CD4-positive, alpha-beta T cell treated with Interferon gamma for 1 hour (primary cell): ENCODE results near the gene SPRING1.

Source experiments
- DNase-seq: peaks from one replicate; pipeline ENCODE4 v3.0.0-alpha.2; 2020

SPRING1 gene

DNA sequence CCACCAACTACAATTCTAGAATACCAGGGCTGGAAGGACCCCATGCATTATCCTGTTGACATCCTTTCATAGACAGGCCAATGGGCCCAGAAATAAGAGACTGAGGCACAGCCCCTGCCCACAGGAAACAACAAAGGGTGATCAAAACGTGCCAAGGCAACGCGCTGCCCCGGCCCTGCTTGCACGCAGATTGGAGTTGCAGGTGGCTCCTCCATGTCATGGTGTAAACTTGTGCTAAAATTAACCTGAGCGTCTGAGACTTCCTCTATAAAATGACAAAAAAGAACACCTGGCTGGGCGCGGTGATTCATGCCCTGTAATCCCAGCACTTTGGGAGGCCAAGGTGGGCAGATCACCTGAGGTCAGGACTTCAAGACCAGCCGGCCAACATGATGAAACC is 30.1 kb downstream of the SPRING1 start:
- DNase-seq, result no peak

DNA sequence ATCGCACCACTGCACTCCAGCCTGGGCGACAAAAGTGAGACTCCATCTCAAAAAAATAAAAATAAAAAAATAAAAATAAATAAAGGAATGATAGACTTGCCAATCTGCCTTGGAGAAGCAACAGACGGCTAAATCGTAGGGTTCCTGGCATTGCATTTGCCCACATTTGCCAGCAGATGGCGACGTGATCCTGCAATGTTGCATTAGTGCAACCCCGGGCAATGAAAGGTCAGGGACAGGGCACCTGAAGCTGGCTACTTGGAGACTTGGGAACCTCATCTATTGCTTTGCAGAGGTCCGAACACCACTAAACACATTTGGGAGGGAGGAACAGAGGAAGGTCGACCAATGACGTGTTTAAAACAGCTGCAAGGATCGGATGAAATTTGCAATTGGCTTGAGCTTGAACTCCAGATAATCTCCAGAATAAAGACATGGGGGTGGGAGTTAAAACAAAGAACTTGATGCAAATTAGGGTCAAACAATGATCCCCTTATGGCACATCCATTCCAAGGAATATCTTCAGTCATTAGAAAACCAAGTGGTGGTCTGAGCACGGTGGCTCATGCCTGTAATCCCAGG is 34.6 kb downstream of the SPRING1 start:
- DNase-seq, result peak; percentile 55

DNA sequence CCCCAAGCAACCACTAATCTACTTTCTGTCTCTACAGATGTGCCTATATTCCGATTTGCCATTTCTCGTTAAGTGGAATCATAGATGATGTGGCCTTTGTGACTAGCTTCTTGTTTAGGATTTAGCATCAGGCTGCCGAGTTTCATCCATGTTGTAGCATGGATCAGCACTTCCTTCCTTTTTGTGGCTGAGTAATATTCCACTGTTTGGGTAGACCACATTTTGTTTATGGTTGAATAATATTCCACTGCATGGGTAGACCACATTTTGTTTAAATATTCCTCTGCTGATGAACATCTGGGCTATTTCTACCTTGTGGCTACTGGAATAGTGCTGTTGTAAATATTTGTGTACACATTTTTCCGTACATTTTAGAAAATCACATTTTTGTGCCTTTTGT is 36.4 kb downstream of the SPRING1 start:
- no peak for DNase-seq

DNA sequence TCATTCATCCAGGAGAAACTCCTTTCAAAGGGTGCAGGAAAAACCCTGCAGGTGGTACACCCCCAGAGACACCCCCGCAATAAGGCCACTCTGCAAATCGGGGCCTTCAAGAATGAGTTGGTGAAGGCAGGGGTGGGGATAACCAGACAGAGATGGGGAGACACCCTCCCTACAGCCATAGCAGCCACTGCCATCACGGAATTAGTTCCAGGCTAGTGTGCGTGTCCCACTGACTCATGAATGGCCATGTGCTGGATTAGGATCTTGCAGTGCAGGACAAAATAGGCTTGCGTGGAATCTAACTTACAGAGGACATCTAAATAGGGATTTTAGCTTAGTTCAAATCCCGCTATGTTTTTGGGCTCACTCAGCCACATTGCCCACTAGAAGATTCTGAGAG is 37.8 kb downstream of the SPRING1 start:
- no peak for DNase-seq

DNA sequence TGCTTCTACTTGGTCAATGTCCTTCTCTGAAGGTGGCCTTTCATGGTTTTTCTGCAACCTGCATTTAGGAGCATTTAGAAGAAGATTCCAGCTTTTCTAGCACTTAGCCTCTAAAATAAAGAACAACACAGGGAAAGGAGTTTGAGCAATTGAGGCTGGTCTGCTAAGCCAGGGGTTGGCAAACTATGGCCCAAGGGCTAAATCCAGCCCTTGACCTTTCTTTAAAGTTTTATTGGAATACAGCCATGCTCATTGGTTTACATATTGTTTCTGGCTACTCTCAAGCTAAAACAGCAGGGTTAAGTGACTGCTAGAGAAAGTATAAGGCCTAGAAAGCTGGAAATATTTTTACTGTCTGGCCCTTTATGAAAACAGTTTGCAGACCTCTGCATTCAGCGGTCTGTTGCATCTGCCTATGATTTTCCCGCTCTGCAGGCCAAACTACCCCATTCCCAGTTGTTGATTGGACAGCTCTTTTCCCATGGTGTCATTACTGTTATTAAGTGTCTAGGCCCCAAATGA is 39.3 kb downstream of the SPRING1 start:
- no peak for DNase-seq

DNA sequence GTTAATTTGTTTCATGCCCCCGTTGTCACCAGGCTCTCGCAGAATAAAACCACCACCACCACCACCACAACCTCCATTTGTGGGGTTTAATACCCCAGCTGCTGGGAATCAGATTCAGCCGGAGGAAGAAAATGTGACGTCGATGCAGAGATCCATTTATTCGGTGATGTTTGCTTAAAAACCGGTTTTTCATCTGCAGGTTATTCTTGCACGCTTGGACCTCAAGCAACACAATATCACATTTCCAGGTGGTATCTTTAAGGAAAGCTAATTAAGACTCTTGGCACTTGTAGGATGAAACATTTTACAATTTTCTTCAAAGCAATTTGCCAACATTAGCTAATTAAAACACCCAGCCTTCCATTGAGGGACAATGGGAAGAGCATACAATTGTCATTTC is 39.8 kb downstream of the SPRING1 start:
- no peak for DNase-seq

GRCh38 chr12:116697716-116698115 is 40.2 kb downstream of the SPRING1 start:
- DNase-seq, result no peak

- no peak for DNase-seq
These were observed 40.6 kb downstream of the SPRING1 start for GRCh38 chr12:116697305-116697704.

DNA sequence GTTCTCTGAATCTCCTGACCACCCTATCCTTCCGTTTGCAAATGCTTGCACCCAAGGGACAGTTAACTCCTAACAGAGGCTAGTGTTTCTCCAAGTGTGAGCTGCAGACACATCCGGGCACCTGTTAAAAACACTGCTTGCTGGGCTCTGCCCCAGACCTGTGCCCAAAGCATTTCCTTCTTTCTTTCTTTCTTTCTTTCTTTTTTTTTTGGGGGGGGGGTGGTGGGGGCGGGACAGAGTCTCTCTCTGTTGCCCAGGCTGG is 42.5 kb downstream of the SPRING1 start:
- DNase-seq, result no peak

- no peak for DNase-seq
These were observed 43.0 kb downstream of the SPRING1 start for GRCh38 chr12:116694653-116695463.

DNA sequence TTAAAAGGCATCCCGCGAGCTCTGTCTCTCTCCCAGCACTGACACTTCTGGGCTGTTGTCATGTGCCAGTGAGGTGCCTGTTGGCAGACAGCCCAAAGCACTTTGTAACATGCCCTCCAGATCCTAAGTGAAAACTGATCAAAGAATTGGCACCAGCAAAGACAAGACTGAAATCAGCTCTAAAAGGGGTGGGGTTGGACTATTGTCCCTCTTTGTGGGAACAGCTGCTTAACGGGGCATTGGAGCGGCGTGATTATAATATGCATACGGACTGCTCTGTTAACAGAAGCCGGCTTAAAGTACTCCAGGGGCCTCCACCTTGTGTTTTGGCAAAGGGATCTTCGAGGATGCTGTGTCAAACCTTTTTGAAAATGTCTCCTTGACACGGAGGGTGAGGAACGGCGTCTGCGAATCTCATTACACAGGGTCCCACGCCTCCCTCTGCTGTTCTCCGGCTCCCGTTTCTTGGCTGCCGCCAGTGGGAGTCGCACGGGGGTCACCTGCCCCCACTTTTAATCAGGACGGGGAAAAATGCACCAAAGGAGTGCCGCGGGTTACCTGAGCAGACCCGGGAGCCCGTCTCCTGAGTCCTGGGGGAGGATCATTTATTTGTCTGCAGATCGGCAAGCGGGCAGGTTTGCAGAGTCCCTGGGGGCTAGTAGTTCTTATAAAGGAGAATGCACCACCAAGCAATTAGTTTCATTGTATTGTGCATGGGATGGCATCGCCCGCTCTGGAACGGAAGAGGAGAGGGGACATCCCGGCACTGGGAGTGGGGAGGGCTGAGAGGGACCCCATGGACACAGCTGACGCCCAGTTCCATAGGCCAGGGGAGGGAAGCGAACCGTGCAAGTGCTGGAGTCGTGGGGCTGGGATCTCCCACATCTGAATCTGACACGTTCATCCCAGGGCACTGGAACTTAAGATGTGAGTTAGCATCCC is 44.3 kb downstream of the SPRING1 start:
- DNase-seq, result no peak

GRCh38 chr12:116692605-116693004 is 45.3 kb downstream of the SPRING1 start:
- DNase-seq, result no peak

DNA sequence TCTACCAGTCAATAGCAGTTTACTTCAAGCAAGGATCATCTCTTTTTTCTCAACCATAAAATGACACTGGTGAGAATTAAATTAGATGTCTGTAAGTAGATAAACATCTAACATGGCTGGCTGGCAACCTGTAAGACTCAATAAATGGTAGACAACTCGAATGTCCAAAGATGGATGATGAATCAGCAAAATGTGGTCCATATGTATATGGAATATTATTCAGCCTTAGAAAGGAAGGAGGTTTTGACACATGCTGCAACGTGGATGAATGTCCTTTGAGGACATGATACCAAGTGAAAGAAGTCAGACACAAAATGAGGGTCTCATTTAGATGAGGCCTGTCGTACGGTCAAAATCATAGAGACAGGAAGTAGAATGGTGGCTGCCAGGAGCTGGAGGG is 46.2 kb downstream of the SPRING1 start:
- no peak for DNase-seq

GRCh38 chr12:116691205-116691604 is 46.7 kb downstream of the SPRING1 start:
- DNase-seq, result no peak

GRCh38 chr12:116689979-116690744 is 47.7 kb downstream of the SPRING1 start:
- DNase-seq, result no peak

- DNase-seq, result no peak
These were observed 48.3 kb downstream of the SPRING1 start for GRCh38 chr12:116689521-116689920.
